Measurements from ENCODE around the gene PPP1R2. TPM values are rescaled to one million over a fixed set of nuclear protein-coding genes. Genes with fewer than 3 reads are reported as not detected.

Gene PPP1R2
- total and polyA plus RNA-seq, 2 of the 13 experiments (the other 11 are each of a cell fraction or from before 2014, with no cell fraction given) = 36.5 to 86.5 TPM

GRCh38 chr3:195579281-195579680 lies 36.2 kb upstream of the PPP1R2 start (continued):
- TF ChIP-seq PRDM15 (CRISPR knock-in tag; IDR thresholded peaks at IDR 0.05) (no peak), AHR (CRISPR knock-in tag; IDR thresholded peaks at IDR 0.05) (no peak), JUNB (CRISPR knock-in tag; IDR thresholded peaks at IDR 0.05; ENCODE audit: borderline replicate concordance) (no peak), SP140L (CRISPR knock-in tag; IDR thresholded peaks at IDR 0.05; ENCODE audit: borderline replicate concordance) (no peak), RFXAP (CRISPR knock-in tag; IDR thresholded peaks at IDR 0.05; ENCODE audit: borderline replicate concordance) (no peak), ZNF431 (CRISPR knock-in tag; IDR thresholded peaks at IDR 0.05; ENCODE audit: borderline replicate concordance, low read depth) (no peak)

- H3K4me1 ChIP-seq (ENCODE audit: insufficient read depth, low read length) = peaks cover 6% of the 10 kb centered on the region
- no peak for FAIRE-seq
- no peak overlapping the region for H3K27ac ChIP-seq (ENCODE audit: extremely low read length, insufficient read depth, low read length)
- H3K9me3 ChIP-seq (ENCODE audit: low read length) = no peaks in the 10 kb centered on the region
- H3K36me3 ChIP-seq (replicated peaks in 1 of 2; ENCODE audit: control insufficient read depth in 1 of 2, insufficient read depth in 2 of 2, low read length in 2 of 2) = no peaks in the 10 kb centered on the region
- ChIA-PET POLR2A (no interaction called here), CTCF (ENCODE audit: low intra/inter-chr PET ratio, low total read pairs) (no interaction called here)
- H3K79me2 ChIP-seq (ENCODE audit: insufficient read depth, low read length) = no peaks in the 10 kb centered on the region
- TF ChIP-seq TCF7 (IDR thresholded peaks at IDR 0.05; ENCODE audit: low read depth) (no peak), NFAT5 (CRISPR knock-in tag; IDR thresholded peaks at IDR 0.05) (no peak), ZNF598 (CRISPR knock-in tag; IDR thresholded peaks at IDR 0.05; ENCODE audit: borderline replicate concordance) (no peak)
- 76% methylated on average over 6 of the region's 6 CpGs for WGBS (ENCODE audit: low lambda C conversion rate)
- H3K4me3 ChIP-seq (replicated peaks in 1 of 3; ENCODE audit: insufficient read depth in 1 of 3, low read depth in 2 of 3, low read length in 3 of 3) = no peak overlapping the region
- BruUV-seq (replicated peaks) = no TSS peak
- no peak overlapping the region for H3K9ac ChIP-seq (ENCODE audit: insufficient read depth, low read depth, low read length)
- H3K27me3 ChIP-seq (ENCODE audit: control insufficient read depth in 1 of 2, insufficient read depth in 2 of 2, low read length in 2 of 2) = peaks cover 0 to 3% of the 10 kb centered on the region in 2 experiments; a peak in 1 of 5 replicates
- ATAC-seq = no peak
- in situ Hi-C loops (cut with HindIII; ENCODE audit: extremely low pct_ligation_motif_present, low pct_unique_long_range_greater_than_20kb) (no loop called here), intact Hi-C loops (cut with micrococcal nuclease; ENCODE audit: unreplicated experiment) (no loop called here)
- H3K4me2 ChIP-seq (ENCODE audit: low read depth, low read length) = no peak overlapping the region
- no peaks in the 10 kb centered on the region for H4K20me1 ChIP-seq (ENCODE audit: insufficient read depth, low read length)
- no peak for DNase-seq (ENCODE audit: low spot score)
- no peak overlapping the region for H2AFZ ChIP-seq (ENCODE audit: low read length)
Measured at GRCh38 chr3:195578565-195578964, 35.4 kb upstream of the PPP1R2 start.
